ENCODE data around the gene GP1BA. TPM values are rescaled to one million over a fixed set of nuclear protein-coding genes. Genes with fewer than 3 reads are reported as not detected.

GP1BA gene
- total RNA-seq, 1 donor from 2014 or later: not detected

- Mint-ChIP-seq H3K4me3 (ENCODE audit: low read depth) (no peak overlapping the region), H3K4me1 (ENCODE audit: low read depth) (peaks cover 35% of the 10 kb centered on the region), H3K27ac (no peak overlapping the region), H3K9me3 (no peaks in the 10 kb centered on the region), H3K36me3 (ENCODE audit: low read depth) (peaks cover 29% of the 10 kb centered on the region), H3K27me3 (ENCODE audit: low read depth) (no peaks in the 10 kb centered on the region)
- intact Hi-C loops (cut with micrococcal nuclease): loop anchor here (2.0 kb wide), 1 partner anchor 18 kb away; the partner anchor contains the start of gene CAMTA2
- no peak for DNase-seq (ENCODE audit: low spot score)
These were observed 36.5 kb downstream of the GP1BA start for GRCh38 chr17:4968486-4969046.

GRCh38 chr17:4969047-4969550 lies 37.0 kb downstream of the GP1BA start:
- no peaks in the 10 kb centered on the region for H3K9me3 Mint-ChIP-seq
- no peak overlapping the region for H3K27ac Mint-ChIP-seq
- H3K27me3 Mint-ChIP-seq (ENCODE audit: low read depth): no peaks in the 10 kb centered on the region
- peaks cover 35% of the 10 kb centered on the region for H3K4me1 Mint-ChIP-seq (ENCODE audit: low read depth)
- H3K36me3 Mint-ChIP-seq (ENCODE audit: low read depth): peaks cover 34% of the 10 kb centered on the region
- intact Hi-C loops (cut with micrococcal nuclease): loop anchor here (2.0 kb wide), 1 partner anchor 18 kb away; the partner anchor contains the start of gene CAMTA2
- peak; percentile 22 for DNase-seq (ENCODE audit: low spot score)
- no peak overlapping the region for H3K4me3 Mint-ChIP-seq (ENCODE audit: low read depth)

GRCh38 chr17:4969551-4970173 lies 37.6 kb downstream of the GP1BA start:
- Mint-ChIP-seq H3K36me3 (ENCODE audit: low read depth) (peaks cover 40% of the 10 kb centered on the region), H3K4me3 (ENCODE audit: low read depth) (no peak overlapping the region), H3K4me1 (ENCODE audit: low read depth) (peaks cover 35% of the 10 kb centered on the region), H3K27me3 (ENCODE audit: low read depth) (no peaks in the 10 kb centered on the region), H3K9me3 (no peaks in the 10 kb centered on the region), H3K27ac (no peak overlapping the region)
- DNase-seq (ENCODE audit: low spot score): no peak
- intact Hi-C loops (cut with micrococcal nuclease): loop anchor here (2.0 kb wide), 1 partner anchor 17 kb away; the partner anchor contains the start of gene CAMTA2

GRCh38 chr17:4970273-4970672 lies 38.2 kb downstream of the GP1BA start:
- H3K4me3 Mint-ChIP-seq (ENCODE audit: low read depth): peak overlapping the region; percentile 6
- peaks cover 34% of the 10 kb centered on the region for H3K4me1 Mint-ChIP-seq (ENCODE audit: low read depth)
- H3K9me3 Mint-ChIP-seq: no peaks in the 10 kb centered on the region
- no peak for DNase-seq (ENCODE audit: low spot score)
- no peaks in the 10 kb centered on the region for H3K27me3 Mint-ChIP-seq (ENCODE audit: low read depth)
- H3K27ac Mint-ChIP-seq: no peak overlapping the region
- peaks cover 43% of the 10 kb centered on the region for H3K36me3 Mint-ChIP-seq (ENCODE audit: low read depth)
- intact Hi-C loops (cut with micrococcal nuclease): no loop called here

GRCh38 chr17:4971826-4972225 lies 39.7 kb downstream of the GP1BA start:
- Mint-ChIP-seq H3K27me3 (ENCODE audit: low read depth) (no peaks in the 10 kb centered on the region), H3K4me1 (ENCODE audit: low read depth) (peaks cover 28% of the 10 kb centered on the region), H3K9me3 (no peaks in the 10 kb centered on the region), H3K36me3 (ENCODE audit: low read depth) (peaks cover 39% of the 10 kb centered on the region), H3K4me3 (ENCODE audit: low read depth) (no peak overlapping the region), H3K27ac (no peak overlapping the region)
- intact Hi-C loops (cut with micrococcal nuclease): no loop called here
- DNase-seq (ENCODE audit: low spot score): no peak

- Mint-ChIP-seq H3K27ac (no peak overlapping the region), H3K9me3 (no peaks in the 10 kb centered on the region), H3K4me3 (ENCODE audit: low read depth) (no peak overlapping the region), H3K4me1 (ENCODE audit: low read depth) (peaks cover 28% of the 10 kb centered on the region), H3K36me3 (ENCODE audit: low read depth) (peaks cover 44% of the 10 kb centered on the region), H3K27me3 (ENCODE audit: low read depth) (no peaks in the 10 kb centered on the region)
- DNase-seq (ENCODE audit: low spot score): no peak
- intact Hi-C loops (cut with micrococcal nuclease): no loop called here
These were observed 40.2 kb downstream of the GP1BA start for GRCh38 chr17:4972322-4972721.

- no peak overlapping the region for H3K27ac Mint-ChIP-seq
These were observed 40.7 kb downstream of the GP1BA start for GRCh38 chr17:4972752-4973151.

GRCh38 chr17:4973256-4974114 lies 41.4 kb downstream of the GP1BA start:
- no peak overlapping the region for H3K27ac Mint-ChIP-seq
- H3K36me3 Mint-ChIP-seq (ENCODE audit: low read depth): peaks cover 53% of the 10 kb centered on the region
- no peaks in the 10 kb centered on the region for H3K9me3 Mint-ChIP-seq
- intact Hi-C loops (cut with micrococcal nuclease): no loop called here
- no peaks in the 10 kb centered on the region for H3K27me3 Mint-ChIP-seq (ENCODE audit: low read depth)
- H3K4me3 Mint-ChIP-seq (ENCODE audit: low read depth): no peak overlapping the region
- peaks cover 28% of the 10 kb centered on the region for H3K4me1 Mint-ChIP-seq (ENCODE audit: low read depth)
- no peak for DNase-seq (ENCODE audit: low spot score)

More at GRCh38 chr17:4972752-4973151, 40.7 kb downstream of the GP1BA start:
- Mint-ChIP-seq H3K4me3 (ENCODE audit: low read depth) (no peak overlapping the region), H3K9me3 (no peaks in the 10 kb centered on the region), H3K27me3 (ENCODE audit: low read depth) (no peaks in the 10 kb centered on the region), H3K4me1 (ENCODE audit: low read depth) (peaks cover 28% of the 10 kb centered on the region), H3K36me3 (ENCODE audit: low read depth) (peaks cover 47% of the 10 kb centered on the region)
- intact Hi-C loops (cut with micrococcal nuclease): no loop called here
- no peak for DNase-seq (ENCODE audit: low spot score)

- Mint-ChIP-seq H3K9me3 (no peaks in the 10 kb centered on the region), H3K4me1 (ENCODE audit: low read depth) (peaks cover 23% of the 10 kb centered on the region), H3K4me3 (ENCODE audit: low read depth) (no peak overlapping the region), H3K36me3 (ENCODE audit: low read depth) (peaks cover 59% of the 10 kb centered on the region), H3K27me3 (ENCODE audit: low read depth) (no peaks in the 10 kb centered on the region), H3K27ac (no peak overlapping the region)
- intact Hi-C loops (cut with micrococcal nuclease): no loop called here
- DNase-seq (ENCODE audit: low spot score): no peak
These were observed 42.1 kb downstream of the GP1BA start for GRCh38 chr17:4974115-4974670.

- Mint-ChIP-seq H3K4me3 (ENCODE audit: low read depth) (no peak overlapping the region), H3K9me3 (no peaks in the 10 kb centered on the region), H3K36me3 (ENCODE audit: low read depth) (peaks cover 77% of the 10 kb centered on the region), H3K27me3 (ENCODE audit: low read depth) (no peaks in the 10 kb centered on the region), H3K27ac (no peak overlapping the region), H3K4me1 (ENCODE audit: low read depth) (peaks cover 16% of the 10 kb centered on the region)
- intact Hi-C loops (cut with micrococcal nuclease): no loop called here
- no peak for DNase-seq (ENCODE audit: low spot score)
These were observed 46.6 kb downstream of the GP1BA start for GRCh38 chr17:4978726-4979125.

GRCh38 chr17:4980644-4981216 lies 48.7 kb downstream of the GP1BA start:
- peaks cover 20% of the 10 kb centered on the region for H3K4me1 Mint-ChIP-seq (ENCODE audit: low read depth)
- H3K9me3 Mint-ChIP-seq: no peaks in the 10 kb centered on the region
- no peaks in the 10 kb centered on the region for H3K27me3 Mint-ChIP-seq (ENCODE audit: low read depth)
- H3K27ac Mint-ChIP-seq: peak overlapping the region; percentile 54
- no peak overlapping the region for H3K4me3 Mint-ChIP-seq (ENCODE audit: low read depth)
- peak; percentile 44 for DNase-seq (ENCODE audit: low spot score)
- peaks cover 65% of the 10 kb centered on the region for H3K36me3 Mint-ChIP-seq (ENCODE audit: low read depth)
- intact Hi-C loops (cut with micrococcal nuclease): loop anchor here (1.0 kb wide), 1 partner anchor 82 kb away; no protein-coding TSS in a partner anchor

GRCh38 chr17:4982305-4982704 lies 50.2 kb downstream of the GP1BA start:
- Mint-ChIP-seq H3K9me3 (no peaks in the 10 kb centered on the region), H3K36me3 (ENCODE audit: low read depth) (peaks cover 64% of the 10 kb centered on the region), H3K27me3 (ENCODE audit: low read depth) (no peaks in the 10 kb centered on the region), H3K27ac (no peak overlapping the region), H3K4me3 (ENCODE audit: low read depth) (no peak overlapping the region), H3K4me1 (ENCODE audit: low read depth) (peaks cover 30% of the 10 kb centered on the region)
- no peak for DNase-seq (ENCODE audit: low spot score)
- intact Hi-C loops (cut with micrococcal nuclease): no loop called here
